Endothelial cell of umbilical vein (primary cell): ENCODE data around the gene KCNG2. TPM values are rescaled to one million over a fixed set of nuclear protein-coding genes. Genes with fewer than 3 reads are reported as not detected.

Experiments used
- BruUV-seq: library from RNA; stranded (reverse); fragments of 400-500 nt; replicated peaks from 2 replicates; lab custom pipeline; 2021; lab: Mats Ljungman, UMichigan
- CTCF ChIA-PET: fragments of 300-600, 350-600 bp; sonication (Branson Sonifier 250); formaldehyde crosslinking; loops from one replicate; lab custom pipeline; 2021; ENCODE audit warnings: antibody characterized with exemption, inconsistent platforms; lab: Charles Lee
- POLR2A ChIA-PET: fragments of 300-600, 350-600 bp; sonication (Branson Sonifier 250); formaldehyde crosslinking; loops from one replicate; lab custom pipeline; 2021; ENCODE audit warnings: antibody characterized with exemption, inconsistent platforms; lab: Charles Lee
- DNase-seq: peaks from one replicate; pipeline ENCODE4 v3.0.0-alpha.2; 2011; ENCODE audit warnings: low read depth, low spot score
- FAIRE-seq: peaks from 2 replicates; lab custom pipeline; 2011; peaks lifted over from hg19 to GRCh38; lab: Jason Lieb, UNC
- H2AFZ ChIP-seq: 2 replicates; pipeline ENCODE4 v1.6.0; 2012; ENCODE audit warnings: low read depth, low read length, control low read depth, inconsistent platforms
- H3K27ac ChIP-seq: 2 replicates; pipeline ENCODE4 v1.5.1; 2011; ENCODE audit warnings: low read depth, mild to moderate bottlenecking, control low read depth, low read length, moderate library complexity; ENCODE audit not compliant: insufficient read depth
- H3K27me3 ChIP-seq, 2 experiments: 2 replicates each; pipeline versions ENCODE4 v1.6.0 to v1.6.1; 2011; ENCODE audit warnings: low read length in 2 of 2, mixed read lengths in 1 of 2; ENCODE audit not compliant: control insufficient read depth in 2 of 2, insufficient read depth in 2 of 2
- H3K36me3 ChIP-seq, 2 experiments: 2 replicates in 1 of 2; 3 replicates in 1 of 2; pipeline ENCODE4 v1.5.1; 2011; ENCODE audit warnings: low read length in 2 of 2, mild to moderate bottlenecking in 1 of 2, moderate library complexity in 1 of 2; ENCODE audit not compliant: control insufficient read depth in 2 of 2, insufficient read depth in 2 of 2; ENCODE audit errors: extremely low read depth in 1 of 2
- H3K4me1 ChIP-seq: 3 replicates; pipeline ENCODE4 v1.5.1; 2011; ENCODE audit warnings: mild to moderate bottlenecking, low read length; ENCODE audit not compliant: control insufficient read depth, insufficient read depth; ENCODE audit errors: extremely low read depth
- H3K4me2 ChIP-seq: 2 replicates; pipeline ENCODE4 v1.6.1; 2011; ENCODE audit warnings: low read length, control low read depth, mixed read lengths; ENCODE audit not compliant: insufficient read depth
- H3K4me3 ChIP-seq, 3 experiments: fragments of 200-600 bp in 1 of 3; sonication (generic), shearing (Covaris generic) in 1 of 3; replicated peaks in 1 of 3; 2 replicates each; pipeline ENCODE4 v1.5.1; 2011 to 2016; ENCODE audit warnings: control low read depth in 3 of 3, low read length in 3 of 3, mild to moderate bottlenecking in 2 of 3, inconsistent platforms in 1 of 3, low read depth in 1 of 3, moderate library complexity in 1 of 3; ENCODE audit not compliant: insufficient read depth in 1 of 3
- H3K79me2 ChIP-seq: 2 replicates; pipeline ENCODE4 v1.6.0; 2012; ENCODE audit warnings: low read length, inconsistent platforms; ENCODE audit not compliant: control insufficient read depth, insufficient read depth
- H3K9ac ChIP-seq: replicated peaks from 2 replicates; pipeline ENCODE3; 2011; ENCODE audit warnings: low read length, control low read depth; ENCODE audit not compliant: insufficient read depth; ENCODE audit errors: extremely low read depth
- H3K9me1 ChIP-seq: replicated peaks from 3 replicates; pipeline ENCODE4 v1.6.0; 2011; ENCODE audit warnings: mild to moderate bottlenecking, low read length; ENCODE audit not compliant: control insufficient read depth, insufficient read depth; ENCODE audit errors: extremely low read depth
- H3K9me3 ChIP-seq: replicated peaks from 2 replicates; pipeline ENCODE4 v1.5.1; 2012; ENCODE audit warnings: low read length, inconsistent platforms; ENCODE audit not compliant: control insufficient read depth, insufficient read depth
- H4K20me1 ChIP-seq: replicated peaks from 2 replicates; pipeline ENCODE3; 2011; ENCODE audit warnings: mild to moderate bottlenecking, low read length; ENCODE audit not compliant: control insufficient read depth, insufficient read depth; ENCODE audit errors: extremely low read depth
- EZH2 ChIP-seq: IDR thresholded peaks from 2 replicates; pipeline ENCODE4 v1.6.1; 2012; ENCODE audit warnings: borderline replicate concordance, low read depth, mild to moderate bottlenecking, moderate library complexity, low read length, inconsistent platforms; ENCODE audit not compliant: severe bottlenecking
- FOS ChIP-seq: IDR thresholded peaks from 2 replicates; pipeline ENCODE4 v1.6.1; 2011; ENCODE audit warnings: mild to moderate bottlenecking, low read length, moderate library complexity, borderline replicate concordance; ENCODE audit not compliant: insufficient read depth
- GATA2 ChIP-seq: IDR thresholded peaks from 2 replicates; pipeline ENCODE4 v1.7.0; 2011; ENCODE audit warnings: low read depth, mild to moderate bottlenecking, moderate library complexity, mixed read lengths, low read length; ENCODE audit not compliant: insufficient read length, insufficient read depth
- JUN ChIP-seq: IDR thresholded peaks from 2 replicates; pipeline ENCODE4 v1.6.1; 2011; ENCODE audit warnings: borderline replicate concordance, low read depth; ENCODE audit not compliant: insufficient read length, insufficient read depth
- MYC ChIP-seq: IDR thresholded peaks from one replicate; pipeline ENCODE4 v1.6.1; 2011; ENCODE audit warnings: mild to moderate bottlenecking, low read depth, low read length
- POLR2A ChIP-seq: IDR thresholded peaks from 2 replicates; pipeline ENCODE4 v1.6.1; 2012; ENCODE audit warnings: low read depth, mild to moderate bottlenecking, control low read depth, low read length
- POLR2AphosphoS5 ChIP-seq: IDR thresholded peaks from 2 replicates; pipeline ENCODE4 v1.6.1; 2012; ENCODE audit warnings: low read depth, mild to moderate bottlenecking, control low read depth, low read length, moderate library complexity; ENCODE audit not compliant: insufficient read depth
- dilution Hi-C: fragments of 300-500 bp; cut with MboI; formaldehyde crosslinking; loops from one replicate; pipeline ENCODE4 v1.15.0; 2019; ENCODE audit warnings: low sequenced_read_pairs; ENCODE audit not compliant: extremely low pct_ligation_motif_present
- intact Hi-C: fragments of 100-400 bp; cut with micrococcal nuclease; formaldehyde crosslinking; loops from one replicate; pipeline ENCODE4 v1.10.0; 2022
- polyA plus RNA-seq, 4 experiments: library from polyadenylated mRNA; depleted of rRNA in 3 of 4; stranded (reverse) in 3 of 4; unstranded in 1 of 4; fragments of >200 nt; gene quantifications; 2 replicates each; pipeline versions ENCODE4 v1.2.1 to v1.2.3, GENCODE V29; 2011 to 2012; ENCODE audit warnings: missing spikeins in 1 of 4
- total RNA-seq: library from RNA; stranded (reverse); gene quantifications from 2 replicates; pipeline ENCODE4 v1.2.3, GENCODE V29; 2021
- TF ChIP-seq, protein P1 (sequence below), 2 donors: IDR thresholded peaks; 1 replicate in 1 of 2; 2 replicates in 1 of 2; pipeline ENCODE4 v1.5.1; 2011; ENCODE audit warnings: low read length in 2 of 2, mild to moderate bottlenecking in 2 of 2, moderate library complexity in 2 of 2, control low read depth in 1 of 2, inconsistent platforms in 1 of 2, low read depth in 1 of 2; ENCODE audit not compliant: insufficient read depth in 1 of 2; ENCODE audit errors: extremely low read depth in 1 of 2
- TF ChIP-seq, protein P2 (sequence below): IDR thresholded peaks from 2 replicates; pipeline ENCODE4 v1.6.1; 2011; ENCODE audit not compliant: insufficient read depth, insufficient read length

The KCNG2 gene
- total and polyA plus RNA-seq, 2 donors (not counting 3 experiments of a cell fraction or from before 2014, with no cell fraction given) = not detected

DNA sequence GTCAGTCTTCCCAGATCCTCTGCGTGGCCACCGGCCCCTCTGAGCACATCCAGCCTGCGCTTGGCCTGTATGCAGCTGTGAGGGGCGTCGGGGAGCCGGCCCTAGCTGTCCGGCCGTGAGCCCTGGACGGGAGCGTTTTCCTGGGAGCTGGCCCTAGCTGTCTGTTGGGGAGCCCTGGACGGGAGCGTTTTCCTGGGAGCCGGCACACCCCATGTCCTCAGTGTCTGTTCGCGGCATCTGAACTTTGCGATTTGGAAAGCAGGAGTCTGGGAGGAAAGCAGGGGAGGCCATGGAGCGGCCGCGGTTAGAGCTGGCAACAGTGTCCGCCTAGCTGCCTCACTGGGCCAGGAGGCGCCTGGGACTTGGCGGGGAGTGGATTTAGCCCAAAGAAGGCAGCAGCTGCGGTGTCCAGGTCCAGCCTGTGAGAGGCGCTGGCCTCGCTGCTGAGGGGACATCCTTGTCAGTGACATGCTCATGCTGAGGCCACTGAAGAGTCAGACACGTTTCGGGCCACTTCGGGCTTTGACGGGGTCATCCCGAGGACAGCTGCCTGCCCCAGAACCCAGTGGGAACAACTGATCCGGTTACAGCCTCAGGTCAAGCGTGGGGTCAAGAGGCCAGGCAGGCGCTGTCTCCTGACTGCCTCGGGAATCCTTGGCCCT lies 75.8 kb downstream of the KCNG2 start:
- Histone ChIP-seq H4K20me1 (no peaks in the 10 kb centered on the region), H3K4me1 (no peaks in the 10 kb centered on the region), H3K9me1 (no peaks in the 10 kb centered on the region), H3K9me3 (no peaks in the 10 kb centered on the region), H3K9ac (no peak overlapping the region), H3K4me2 (no peak overlapping the region), H3K36me3 (no peaks in the 10 kb centered on the region), H2AFZ (no peak overlapping the region), H3K4me3 (no peak overlapping the region), H3K27me3 (no peaks in the 10 kb centered on the region), H3K27ac (no peak overlapping the region), H3K79me2 (no peaks in the 10 kb centered on the region)
- FAIRE-seq = no peak
- ChIA-PET POLR2A (no interaction called here), CTCF (no interaction called here)
- intact Hi-C loops = no loop called here
- TF ChIP-seq POLR2A (no peak), EZH2 (no peak), MYC (no peak), POLR2AphosphoS5 (no peak), FOS (no peak), JUN (no peak), GATA2 (no peak)
- TF ChIP-seq, protein P1, sequence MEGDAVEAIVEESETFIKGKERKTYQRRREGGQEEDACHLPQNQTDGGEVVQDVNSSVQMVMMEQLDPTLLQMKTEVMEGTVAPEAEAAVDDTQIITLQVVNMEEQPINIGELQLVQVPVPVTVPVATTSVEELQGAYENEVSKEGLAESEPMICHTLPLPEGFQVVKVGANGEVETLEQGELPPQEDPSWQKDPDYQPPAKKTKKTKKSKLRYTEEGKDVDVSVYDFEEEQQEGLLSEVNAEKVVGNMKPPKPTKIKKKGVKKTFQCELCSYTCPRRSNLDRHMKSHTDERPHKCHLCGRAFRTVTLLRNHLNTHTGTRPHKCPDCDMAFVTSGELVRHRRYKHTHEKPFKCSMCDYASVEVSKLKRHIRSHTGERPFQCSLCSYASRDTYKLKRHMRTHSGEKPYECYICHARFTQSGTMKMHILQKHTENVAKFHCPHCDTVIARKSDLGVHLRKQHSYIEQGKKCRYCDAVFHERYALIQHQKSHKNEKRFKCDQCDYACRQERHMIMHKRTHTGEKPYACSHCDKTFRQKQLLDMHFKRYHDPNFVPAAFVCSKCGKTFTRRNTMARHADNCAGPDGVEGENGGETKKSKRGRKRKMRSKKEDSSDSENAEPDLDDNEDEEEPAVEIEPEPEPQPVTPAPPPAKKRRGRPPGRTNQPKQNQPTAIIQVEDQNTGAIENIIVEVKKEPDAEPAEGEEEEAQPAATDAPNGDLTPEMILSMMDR (IDR thresholded peaks at IDR 0.05; ENCODE audit: extremely low read depth in 1 of 2, insufficient read depth in 1 of 2, low read depth in 1 of 2, low read length in 2 of 2) = no peak
- TF ChIP-seq, protein P2, sequence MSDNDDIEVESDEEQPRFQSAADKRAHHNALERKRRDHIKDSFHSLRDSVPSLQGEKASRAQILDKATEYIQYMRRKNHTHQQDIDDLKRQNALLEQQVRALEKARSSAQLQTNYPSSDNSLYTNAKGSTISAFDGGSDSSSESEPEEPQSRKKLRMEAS = no peak
- DNase-seq = no peak
- dilution Hi-C loops = no loop called here
- no TSS peak for BruUV-seq
